ENCODE results near the gene ANAPC2.

The ANAPC2 gene

GRCh38 chr9:137176302-137177182, 11.8 kb downstream of the ANAPC2 start:
- no peak for TF ChIP-seq Cebpa-rat (IDR thresholded peaks at IDR 0.05)
- Histone ChIP-seq H3K4me2 (peak overlapping the region; percentile 96; the same call in 1 of the 2 replicates), H3K9me3 (no peaks in the 10 kb centered on the region), H3K4me3 (no peak overlapping the region), H3K9ac (no peak overlapping the region), H3K4me1 (peaks cover 54% of the 10 kb centered on the region), H3K27me3 (no peaks in the 10 kb centered on the region), H4K20me1 (peaks cover 31% of the 10 kb centered on the region), H3K36me3 (peaks cover 49% of the 10 kb centered on the region), H3K27ac (no peak overlapping the region)

GRCh38 chr9:137175345-137175961, 12.9 kb downstream of the ANAPC2 start:
- H3K9ac ChIP-seq, result peak overlapping the region; percentile 41; the same call in 1 of the 2 replicates
- H3K4me2 ChIP-seq, result peak overlapping the region; percentile 96
- H3K4me3 ChIP-seq, result peak overlapping the region; percentile 41; the same call in 1 of the 2 replicates

GRCh38 chr9:137174722-137175293, 13.6 kb downstream of the ANAPC2 start:
- Histone ChIP-seq H3K4me1 (peaks cover 71% of the 10 kb centered on the region), H3K36me3 (peaks cover 32% of the 10 kb centered on the region), H3K27ac (peak overlapping the region; percentile 97), H3K27me3 (no peaks in the 10 kb centered on the region), H3K4me2 (peak overlapping the region; percentile 96), H3K4me3 (peak overlapping the region; percentile 56), H3K9me3 (no peaks in the 10 kb centered on the region), H4K20me1 (peaks cover 31% of the 10 kb centered on the region), H3K9ac (peak overlapping the region; percentile 86)
- TF ChIP-seq Cebpa-rat (IDR thresholded peaks at IDR 0.05), result no peak

More at GRCh38 chr9:137175345-137175961, 12.9 kb downstream of the ANAPC2 start:
- no peaks in the 10 kb centered on the region for H3K27me3 ChIP-seq
- no peaks in the 10 kb centered on the region for H3K9me3 ChIP-seq
- peaks cover 31% of the 10 kb centered on the region for H4K20me1 ChIP-seq
- peaks cover 65% of the 10 kb centered on the region for H3K4me1 ChIP-seq
- H3K27ac ChIP-seq, result peak overlapping the region; percentile 68
- H3K36me3 ChIP-seq, result peaks cover 38% of the 10 kb centered on the region
- TF ChIP-seq Cebpa-rat (IDR thresholded peaks at IDR 0.05), result no peak

- peaks cover 76% of the 10 kb centered on the region for H3K4me1 ChIP-seq
- peaks cover 30% of the 10 kb centered on the region for H4K20me1 ChIP-seq
- H3K4me3 ChIP-seq, result peak overlapping the region; percentile 56
- peaks cover 24% of the 10 kb centered on the region for H3K36me3 ChIP-seq
- H3K27ac ChIP-seq, result peak overlapping the region; percentile 97
- no peaks in the 10 kb centered on the region; the same call in 1 of the 2 replicates for H3K27me3 ChIP-seq
- peak overlapping the region; percentile 96 for H3K4me2 ChIP-seq
- H3K9ac ChIP-seq, result peak overlapping the region; percentile 86
- H3K9me3 ChIP-seq, result no peaks in the 10 kb centered on the region
- no peak for TF ChIP-seq Cebpa-rat (IDR thresholded peaks at IDR 0.05)
Observed at GRCh38 chr9:137173796-137174664, 14.3 kb downstream of the ANAPC2 start.

GRCh38 chr9:137172901-137173795, 15.2 kb downstream of the ANAPC2 start:
- Histone ChIP-seq H3K4me3 (peak overlapping the region; percentile 56), H3K9ac (peak overlapping the region; percentile 86), H3K4me2 (peak overlapping the region; percentile 96), H3K36me3 (peaks cover 15% of the 10 kb centered on the region), H3K27ac (peak overlapping the region; percentile 97), H3K4me1 (peaks cover 76% of the 10 kb centered on the region), H4K20me1 (peaks cover 22% of the 10 kb centered on the region), H3K27me3 (no peaks in the 10 kb centered on the region; the same call in 1 of the 2 replicates), H3K9me3 (no peaks in the 10 kb centered on the region)
- TF ChIP-seq Cebpa-rat (IDR thresholded peaks at IDR 0.05), result no peak

- Histone ChIP-seq H3K4me1 (peaks cover 86% of the 10 kb centered on the region), H3K27me3 (peaks cover 12% of the 10 kb centered on the region; the same call in 1 of the 2 replicates), H3K9ac (peak overlapping the region; percentile 86), H3K36me3 (no peaks in the 10 kb centered on the region), H3K4me2 (peak overlapping the region; percentile 96), H3K27ac (peak overlapping the region; percentile 97), H3K4me3 (peak overlapping the region; percentile 56; the same call in 1 of the 2 replicates), H4K20me1 (peaks cover 24% of the 10 kb centered on the region), H3K9me3 (no peaks in the 10 kb centered on the region)
- TF ChIP-seq Cebpa-rat (IDR thresholded peaks at IDR 0.05), result no peak
Observed at GRCh38 chr9:137171149-137171900, 17.0 kb downstream of the ANAPC2 start.

- peaks cover 86% of the 10 kb centered on the region for H3K4me1 ChIP-seq
- peak overlapping the region; percentile 82 for H3K4me3 ChIP-seq
- peak overlapping the region; percentile 96 for H3K4me2 ChIP-seq
- no peak for TF ChIP-seq Cebpa-rat (IDR thresholded peaks at IDR 0.05)
- H3K36me3 ChIP-seq, result peaks cover 3% of the 10 kb centered on the region; the same call in 1 of the 2 replicates
- no peaks in the 10 kb centered on the region for H3K9me3 ChIP-seq
- peaks cover 12% of the 10 kb centered on the region; the same call in 1 of the 2 replicates for H3K27me3 ChIP-seq
- peak overlapping the region; percentile 86 for H3K9ac ChIP-seq
- peaks cover 27% of the 10 kb centered on the region for H4K20me1 ChIP-seq
- H3K27ac ChIP-seq, result peak overlapping the region; percentile 97
Observed at GRCh38 chr9:137170486-137171148, 17.7 kb downstream of the ANAPC2 start.

All from BLaER1 (cell line).